GM23248 (cell line): ENCODE measurements around the gene SAMD4B.

ENCODE experiments used
- EZH2 ChIP-seq: fragments of 200-600 bp; sonication (generic); IDR thresholded peaks from 2 replicates; pipeline ENCODE4 v1.6.1; 2018; ENCODE audit warnings: antibody characterized with exemption, mild to moderate bottlenecking; ENCODE audit not compliant: insufficient read depth, poor library complexity, severe bottlenecking
- EZH2phosphoT487 ChIP-seq: fragments of 200-600 bp; sonication (generic); IDR thresholded peaks from 2 replicates; pipeline ENCODE4 v1.6.1; 2018; ENCODE audit warnings: antibody characterized with exemption, moderate library complexity, mild to moderate bottlenecking, low read depth; ENCODE audit not compliant: insufficient read depth

DNA sequence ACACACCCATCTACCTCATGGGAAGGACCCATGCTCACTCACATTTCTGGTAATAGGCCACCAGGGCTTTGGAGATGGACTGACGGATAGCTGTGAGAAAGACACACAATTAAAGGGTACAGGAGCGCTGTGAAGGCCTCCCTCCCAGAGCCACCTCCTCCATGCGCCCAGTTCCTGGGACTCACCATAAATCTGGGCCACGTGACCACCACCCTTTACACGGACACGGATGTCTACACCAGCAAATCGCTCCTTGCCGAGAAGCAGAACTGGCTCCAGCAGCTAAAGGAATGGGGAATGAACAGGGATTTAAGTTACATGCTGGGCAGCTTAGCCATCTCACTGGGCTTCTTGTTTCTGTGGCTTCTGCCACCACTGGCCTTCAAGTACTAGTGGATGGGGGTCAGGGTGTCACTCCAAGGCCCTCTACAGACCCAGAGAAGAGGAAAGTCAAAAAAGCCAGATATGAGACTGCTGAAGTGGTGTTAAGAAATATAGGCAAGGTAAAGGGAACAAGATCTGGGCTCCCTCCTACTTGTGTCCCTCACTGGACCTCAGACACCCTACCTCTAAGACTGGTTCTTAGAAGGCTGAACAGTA is 91.4 kb downstream of the SAMD4B start:
- TF ChIP-seq EZH2phosphoT487, result no peak
- no peak for TF ChIP-seq EZH2
